H9 (cell line): ENCODE results near the gene YWHAQ. TPM values are rescaled to one million over a fixed set of nuclear protein-coding genes. Genes with fewer than 3 reads are reported as not detected.

Source experiments
- DNase-seq: peaks from one replicate; pipeline ENCODE4 v3.0.0-alpha.2; 2017
- H2AFZ ChIP-seq: one replicate; pipeline ENCODE4 v1.6.1; 2013; ENCODE audit warnings: mild to moderate bottlenecking, low read length, control low read depth, moderate library complexity
- H2AK5ac ChIP-seq: 2 replicates; pipeline ENCODE4 v1.6.1; 2013; ENCODE audit warnings: low read length, control low read depth, mixed read lengths; ENCODE audit not compliant: insufficient read length
- H2BK120ac ChIP-seq: one replicate; pipeline ENCODE4 v1.6.1; 2013; ENCODE audit warnings: low read depth, mild to moderate bottlenecking, low read length, control low read depth, inconsistent platforms; ENCODE audit not compliant: poor library complexity, severe bottlenecking
- H2BK12ac ChIP-seq: 2 replicates; pipeline ENCODE4 v1.6.1; 2013; ENCODE audit warnings: low read length, control low read depth, mixed read lengths, low read depth; ENCODE audit not compliant: insufficient read length
- H2BK15ac ChIP-seq: 2 replicates; pipeline ENCODE4 v1.6.1; 2013; ENCODE audit warnings: low read depth, low read length, control low read depth
- H2BK20ac ChIP-seq: one replicate; pipeline ENCODE4 v1.6.1; 2013; ENCODE audit warnings: low read depth, mild to moderate bottlenecking, low read length, control low read depth, inconsistent platforms; ENCODE audit not compliant: poor library complexity, severe bottlenecking
- H2BK5ac ChIP-seq: 2 replicates; pipeline ENCODE4 v1.6.1; 2013; ENCODE audit warnings: low read length, control low read depth, mixed read lengths; ENCODE audit not compliant: insufficient read length
- H3K14ac ChIP-seq: 2 replicates; pipeline ENCODE4 v1.6.1; 2013; ENCODE audit warnings: low read length, control low read depth; ENCODE audit not compliant: insufficient read depth
- H3K18ac ChIP-seq: 2 replicates; pipeline ENCODE4 v1.6.1; 2013; ENCODE audit warnings: low read depth, mild to moderate bottlenecking, mixed read lengths, low read length, control low read depth; ENCODE audit not compliant: insufficient read length
- H3K23ac ChIP-seq: 2 replicates; pipeline ENCODE4 v1.6.1; 2013; ENCODE audit warnings: low read length, control low read depth, mixed read lengths, low read depth; ENCODE audit not compliant: insufficient read length
- H3K23me2 ChIP-seq: 2 replicates; pipeline ENCODE4 v1.6.1; 2013; ENCODE audit warnings: low read depth, mild to moderate bottlenecking, mixed read lengths, low read length, control low read depth; ENCODE audit not compliant: insufficient read length, poor library complexity, severe bottlenecking
- H3K27ac ChIP-seq: 2 replicates; pipeline ENCODE4 v1.5.1; 2013; ENCODE audit warnings: low read length, control low read depth, mixed read lengths, low read depth; ENCODE audit not compliant: insufficient read length
- H3K27me3 ChIP-seq: 2 replicates; pipeline ENCODE4 v1.6.1; 2013; ENCODE audit warnings: low read length, control low read depth, inconsistent platforms; ENCODE audit not compliant: insufficient read depth
- H3K4ac ChIP-seq: 2 replicates; pipeline ENCODE4 v1.6.1; 2013; ENCODE audit warnings: low read depth, mild to moderate bottlenecking, control low read depth, inconsistent platforms, low read length, moderate library complexity
- H3K4me1 ChIP-seq: 2 replicates; pipeline ENCODE4 v1.6.1; 2013; ENCODE audit warnings: low read length, control low read depth, inconsistent platforms; ENCODE audit not compliant: insufficient read depth
- H3K4me2 ChIP-seq: 2 replicates; pipeline ENCODE4 v1.6.1; 2013; ENCODE audit warnings: low read length, control low read depth, mixed read lengths; ENCODE audit not compliant: insufficient read length, insufficient read depth
- H3K56ac ChIP-seq: 2 replicates; pipeline ENCODE4 v1.6.1; 2013; ENCODE audit warnings: low read depth, mild to moderate bottlenecking, mixed read lengths, low read length, control low read depth; ENCODE audit not compliant: insufficient read length
- H3K79me1 ChIP-seq: 2 replicates; pipeline ENCODE4 v1.6.1; 2013; ENCODE audit warnings: low read depth, mild to moderate bottlenecking, moderate library complexity, low read length, control low read depth, inconsistent platforms; ENCODE audit not compliant: insufficient read depth, poor library complexity, severe bottlenecking
- H3K79me2 ChIP-seq: 2 replicates; pipeline ENCODE4 v1.6.1; 2013; ENCODE audit warnings: low read length, control low read depth, inconsistent platforms; ENCODE audit not compliant: insufficient read depth
- H3K9ac ChIP-seq: 2 replicates; pipeline ENCODE4 v1.6.1; 2013; ENCODE audit warnings: low read length, control low read depth, mixed read lengths; ENCODE audit not compliant: insufficient read length; ENCODE audit errors: extremely low read depth
- H3K9me3 ChIP-seq: one replicate; pipeline ENCODE4 v1.6.1; 2013; ENCODE audit warnings: low read depth, low read length, inconsistent platforms; ENCODE audit not compliant: control insufficient read depth
- H3T11ph ChIP-seq: one replicate; pipeline ENCODE4 v1.6.1; 2013; ENCODE audit warnings: mild to moderate bottlenecking, low read length, control low read depth, inconsistent platforms
- H4K20me1 ChIP-seq: one replicate; pipeline ENCODE4 v1.6.1; 2013; ENCODE audit not compliant: control insufficient read depth, insufficient read length, insufficient read depth
- H4K5ac ChIP-seq: 2 replicates; pipeline ENCODE4 v1.6.1; 2013; ENCODE audit warnings: low read depth, mild to moderate bottlenecking, mixed read lengths, low read length, control low read depth; ENCODE audit not compliant: insufficient read length
- H4K8ac ChIP-seq: replicated peaks from 2 replicates; pipeline ENCODE4 v1.6.1; 2013; ENCODE audit warnings: low read length, control low read depth, mixed read lengths, low read depth; ENCODE audit not compliant: insufficient read length
- H4K91ac ChIP-seq: 2 replicates; pipeline ENCODE4 v1.6.1; 2013; ENCODE audit warnings: low read depth, mild to moderate bottlenecking, moderate library complexity, mixed read lengths, low read length, control low read depth; ENCODE audit not compliant: insufficient read length
- H3K27ac Mint-ChIP-seq, 3 experiments: 2 replicates in 2 of 3; 3 replicates in 1 of 3; pipeline ENCODE4 v1.8.0; 2020 to 2021; ENCODE audit warnings: mixed read lengths in 3 of 3, mild to moderate bottlenecking in 1 of 3, moderate library complexity in 1 of 3
- H3K27me3 Mint-ChIP-seq: 2 replicates; pipeline ENCODE4 v1.8.0; 2021; ENCODE audit warnings: low read depth, mild to moderate bottlenecking, moderate library complexity, mixed read lengths
- H3K36me3 Mint-ChIP-seq, 3 experiments: 2 replicates in 2 of 3; 3 replicates in 1 of 3; pipeline ENCODE4 v1.8.0; 2020 to 2021; ENCODE audit warnings: low read depth in 3 of 3, mixed read lengths in 3 of 3; ENCODE audit not compliant: insufficient read depth in 1 of 3
- H3K4me1 Mint-ChIP-seq, 2 experiments: 2 replicates each; pipeline ENCODE4 v1.8.0; 2020; ENCODE audit warnings: mixed read lengths in 2 of 2
- H3K4me3 Mint-ChIP-seq, 2 experiments: 2 replicates in 1 of 2; 3 replicates in 1 of 2; pipeline ENCODE4 v1.8.0; 2020 to 2021; ENCODE audit warnings: mild to moderate bottlenecking in 2 of 2, mixed read lengths in 2 of 2, moderate library complexity in 1 of 2
- H3K9me3 Mint-ChIP-seq, 2 experiments: 2 replicates in 1 of 2; 3 replicates in 1 of 2; pipeline ENCODE4 v1.8.0; 2020; ENCODE audit warnings: mild to moderate bottlenecking in 2 of 2, mixed read lengths in 2 of 2, moderate library complexity in 1 of 2
- WGBS: extraction: QIAGEN DNeasy Blood & Tissue Kit; methylation state at CpG from one replicate; pipeline ENCODE4 v1.1.7; 2013; ENCODE audit warnings: missing lambda C conversion rate, low lambda C conversion rate, mixed read lengths; ENCODE audit not compliant: insufficient read length; ENCODE audit errors: extremely low coverage; 5-methylcytosine and 5-hydroxymethylcytosine counted together
- total RNA-seq: library from RNA; stranded (reverse); gene quantifications from 2 replicates; pipeline ENCODE4 v1.2.1, GENCODE V29; 2021
- TF ChIP-seq, protein P1 (sequence below): fragments of 200-600 bp; sonication (generic); conservative IDR thresholded peaks from 3 replicates; pipeline ENCODE4 v1.8.0; 2021; ENCODE audit warnings: antibody characterized with exemption, mild to moderate bottlenecking

YWHAQ gene
- total RNA-seq, 1 experiment from 2014 or later, result 374 TPM

DNA sequence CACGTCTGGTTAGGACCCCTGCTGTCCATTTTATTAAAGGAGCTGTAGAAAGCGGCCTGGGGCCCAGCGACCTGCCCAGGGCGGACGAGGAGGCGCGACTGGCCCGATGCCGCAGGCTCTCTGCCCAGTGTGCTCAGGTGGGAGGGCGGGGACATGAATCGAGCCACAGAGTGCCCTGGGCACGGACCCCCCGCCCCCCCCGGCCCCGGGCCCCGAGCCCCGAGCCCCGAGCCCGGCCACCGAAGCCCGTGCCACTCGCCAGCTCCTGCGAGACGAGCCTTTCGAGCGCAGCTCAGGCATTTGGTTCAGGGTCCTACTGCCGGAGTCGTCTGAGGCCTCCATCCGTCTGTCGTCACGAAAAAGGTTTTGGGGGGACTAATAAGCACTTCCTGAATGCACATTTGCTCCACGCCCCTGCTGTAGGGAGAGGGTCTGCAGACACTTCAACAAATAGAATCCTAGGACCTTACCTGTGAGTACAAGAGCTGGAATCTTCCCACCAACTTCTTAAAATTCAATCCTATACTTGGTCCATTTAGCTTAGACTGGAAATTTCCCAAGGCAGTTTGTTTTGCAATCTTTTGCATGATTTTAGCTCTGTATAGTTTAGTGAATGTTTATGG is 74.6 kb downstream of the YWHAQ start:
- no peaks in the 10 kb centered on the region for H3K27me3 ChIP-seq
- no peaks in the 10 kb centered on the region for H3K4me1 ChIP-seq
- H3K27me3 Mint-ChIP-seq, result no peaks in the 10 kb centered on the region
- peaks cover 5 to 12% (median 6%) of the 10 kb centered on the region in 3 experiments; a peak in 5 of 7 replicates for H3K36me3 Mint-ChIP-seq
- H4K91ac ChIP-seq, result no peak overlapping the region
- H3K14ac ChIP-seq, result peak overlapping the region; percentile 95
- no peak overlapping the region for H2BK5ac ChIP-seq
- no peaks in the 10 kb centered on the region; the same call in 1 of the 2 replicates for H3K79me2 ChIP-seq
- H3K18ac ChIP-seq, result peak overlapping the region; percentile 95
- H3K79me1 ChIP-seq, result no peaks in the 10 kb centered on the region
- H3K9me3 ChIP-seq, result no peaks in the 10 kb centered on the region
- WGBS, result no CpG with 5 or more reads among the region's 32 CpGs
- H4K8ac ChIP-seq, result no peak overlapping the region
- no peaks in the 10 kb centered on the region for H3K9me3 Mint-ChIP-seq
- H3K27ac Mint-ChIP-seq, result peak overlapping the region; percentile 99
- no peak overlapping the region for H2AK5ac ChIP-seq
- TF ChIP-seq, protein P1, sequence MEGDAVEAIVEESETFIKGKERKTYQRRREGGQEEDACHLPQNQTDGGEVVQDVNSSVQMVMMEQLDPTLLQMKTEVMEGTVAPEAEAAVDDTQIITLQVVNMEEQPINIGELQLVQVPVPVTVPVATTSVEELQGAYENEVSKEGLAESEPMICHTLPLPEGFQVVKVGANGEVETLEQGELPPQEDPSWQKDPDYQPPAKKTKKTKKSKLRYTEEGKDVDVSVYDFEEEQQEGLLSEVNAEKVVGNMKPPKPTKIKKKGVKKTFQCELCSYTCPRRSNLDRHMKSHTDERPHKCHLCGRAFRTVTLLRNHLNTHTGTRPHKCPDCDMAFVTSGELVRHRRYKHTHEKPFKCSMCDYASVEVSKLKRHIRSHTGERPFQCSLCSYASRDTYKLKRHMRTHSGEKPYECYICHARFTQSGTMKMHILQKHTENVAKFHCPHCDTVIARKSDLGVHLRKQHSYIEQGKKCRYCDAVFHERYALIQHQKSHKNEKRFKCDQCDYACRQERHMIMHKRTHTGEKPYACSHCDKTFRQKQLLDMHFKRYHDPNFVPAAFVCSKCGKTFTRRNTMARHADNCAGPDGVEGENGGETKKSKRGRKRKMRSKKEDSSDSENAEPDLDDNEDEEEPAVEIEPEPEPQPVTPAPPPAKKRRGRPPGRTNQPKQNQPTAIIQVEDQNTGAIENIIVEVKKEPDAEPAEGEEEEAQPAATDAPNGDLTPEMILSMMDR, result no peak
- peak overlapping the region; percentile 47 for H3K27ac ChIP-seq
- H3K23ac ChIP-seq, result no peak overlapping the region
- no peak for DNase-seq
- peaks cover 6% of the 10 kb centered on the region for H3K23me2 ChIP-seq
- H3T11ph ChIP-seq, result no peak overlapping the region
- H4K5ac ChIP-seq, result no peak overlapping the region
- H2BK15ac ChIP-seq, result no peak overlapping the region
- no peak overlapping the region for H3K4ac ChIP-seq
- peak overlapping the region; percentile 98 to 99 for H3K4me3 Mint-ChIP-seq
- H2BK20ac ChIP-seq, result no peak overlapping the region
- H3K9ac ChIP-seq, result peak overlapping the region; percentile 90
- H2BK120ac ChIP-seq, result no peak overlapping the region
- no peak overlapping the region for H2BK12ac ChIP-seq
- H4K20me1 ChIP-seq, result no peaks in the 10 kb centered on the region
- no peak overlapping the region for H3K56ac ChIP-seq
- H2AFZ ChIP-seq, result peak overlapping the region; percentile 92
- peak overlapping the region; percentile 88 for H3K4me2 ChIP-seq
- H3K4me1 Mint-ChIP-seq, result peaks cover 26 to 36% of the 10 kb centered on the region in 2 experiments
